ENCODE results near the gene CKS1B.
"Not testable (repeated sequence)": the region's sequence is repeated elsewhere in the genome, so short reads cannot be mapped to it uniquely, and the experiment has no call there.

The CKS1B gene

DNA sequence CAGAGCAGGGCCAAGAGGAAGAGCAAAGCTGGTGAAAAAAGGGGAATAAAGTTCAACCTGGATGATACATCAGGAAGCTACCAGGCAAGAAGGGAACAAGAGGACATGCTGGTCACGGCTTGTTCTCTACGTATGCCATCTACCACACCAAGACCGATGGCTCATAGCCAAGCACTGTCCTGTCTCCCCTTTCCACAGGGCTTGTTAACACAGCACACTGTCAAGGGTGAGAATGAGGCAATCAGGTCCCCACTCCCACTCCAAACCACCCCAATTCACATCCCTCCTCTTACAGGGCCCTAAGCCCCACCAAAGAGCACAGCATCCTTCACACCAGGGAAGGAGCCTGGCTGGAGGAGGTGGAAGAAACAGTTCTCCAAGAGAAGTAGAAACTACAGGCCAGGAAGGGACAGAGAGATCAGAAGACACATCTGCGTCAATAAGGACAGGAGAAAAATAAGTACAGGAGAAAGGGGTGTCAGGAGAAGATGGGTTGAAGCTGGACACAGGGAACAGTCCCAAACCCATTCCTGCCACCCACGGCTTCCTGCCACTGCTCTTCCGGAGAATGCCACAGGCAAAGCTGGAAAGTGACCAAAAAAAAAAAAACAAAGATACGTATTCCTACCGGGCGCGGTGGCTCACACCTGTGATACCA is 3.0 kb upstream of the CKS1B start:
- peak overlapping the region; percentile 94 for H3K4me3 ChIP-seq (ENCODE audit: control insufficient read depth, low read depth, low read length)
- TF ChIP-seq, protein P1, sequence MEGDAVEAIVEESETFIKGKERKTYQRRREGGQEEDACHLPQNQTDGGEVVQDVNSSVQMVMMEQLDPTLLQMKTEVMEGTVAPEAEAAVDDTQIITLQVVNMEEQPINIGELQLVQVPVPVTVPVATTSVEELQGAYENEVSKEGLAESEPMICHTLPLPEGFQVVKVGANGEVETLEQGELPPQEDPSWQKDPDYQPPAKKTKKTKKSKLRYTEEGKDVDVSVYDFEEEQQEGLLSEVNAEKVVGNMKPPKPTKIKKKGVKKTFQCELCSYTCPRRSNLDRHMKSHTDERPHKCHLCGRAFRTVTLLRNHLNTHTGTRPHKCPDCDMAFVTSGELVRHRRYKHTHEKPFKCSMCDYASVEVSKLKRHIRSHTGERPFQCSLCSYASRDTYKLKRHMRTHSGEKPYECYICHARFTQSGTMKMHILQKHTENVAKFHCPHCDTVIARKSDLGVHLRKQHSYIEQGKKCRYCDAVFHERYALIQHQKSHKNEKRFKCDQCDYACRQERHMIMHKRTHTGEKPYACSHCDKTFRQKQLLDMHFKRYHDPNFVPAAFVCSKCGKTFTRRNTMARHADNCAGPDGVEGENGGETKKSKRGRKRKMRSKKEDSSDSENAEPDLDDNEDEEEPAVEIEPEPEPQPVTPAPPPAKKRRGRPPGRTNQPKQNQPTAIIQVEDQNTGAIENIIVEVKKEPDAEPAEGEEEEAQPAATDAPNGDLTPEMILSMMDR (IDR thresholded peaks at IDR 0.05; ENCODE audit: control insufficient read depth, insufficient read depth, low read depth, low read length, missing control alignments) = no peak
- no peak for DNase-seq (ENCODE audit: low read depth)

DNA sequence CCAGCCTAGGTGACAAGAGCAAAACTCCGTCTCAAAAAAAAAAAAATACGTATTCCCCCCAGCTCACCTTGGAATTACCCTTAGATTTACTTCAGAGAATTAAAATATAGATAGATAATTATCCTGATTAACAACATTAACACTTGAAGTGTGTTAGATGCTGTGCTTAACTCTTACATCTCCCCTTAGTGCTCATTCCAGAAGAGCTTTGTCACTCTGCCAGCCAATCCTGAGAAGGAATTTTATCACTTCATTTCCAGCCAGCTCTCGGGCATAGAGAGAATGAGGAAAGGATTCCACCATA is 2.3 kb upstream of the CKS1B start:
- peak overlapping the region; percentile 67 for H3K4me3 ChIP-seq (ENCODE audit: control insufficient read depth, low read depth, low read length)
- no peak for DNase-seq (ENCODE audit: low read depth)
- TF ChIP-seq, protein P1 (IDR thresholded peaks at IDR 0.05; ENCODE audit: control insufficient read depth, insufficient read depth, low read depth, low read length, missing control alignments) = no peak

DNA sequence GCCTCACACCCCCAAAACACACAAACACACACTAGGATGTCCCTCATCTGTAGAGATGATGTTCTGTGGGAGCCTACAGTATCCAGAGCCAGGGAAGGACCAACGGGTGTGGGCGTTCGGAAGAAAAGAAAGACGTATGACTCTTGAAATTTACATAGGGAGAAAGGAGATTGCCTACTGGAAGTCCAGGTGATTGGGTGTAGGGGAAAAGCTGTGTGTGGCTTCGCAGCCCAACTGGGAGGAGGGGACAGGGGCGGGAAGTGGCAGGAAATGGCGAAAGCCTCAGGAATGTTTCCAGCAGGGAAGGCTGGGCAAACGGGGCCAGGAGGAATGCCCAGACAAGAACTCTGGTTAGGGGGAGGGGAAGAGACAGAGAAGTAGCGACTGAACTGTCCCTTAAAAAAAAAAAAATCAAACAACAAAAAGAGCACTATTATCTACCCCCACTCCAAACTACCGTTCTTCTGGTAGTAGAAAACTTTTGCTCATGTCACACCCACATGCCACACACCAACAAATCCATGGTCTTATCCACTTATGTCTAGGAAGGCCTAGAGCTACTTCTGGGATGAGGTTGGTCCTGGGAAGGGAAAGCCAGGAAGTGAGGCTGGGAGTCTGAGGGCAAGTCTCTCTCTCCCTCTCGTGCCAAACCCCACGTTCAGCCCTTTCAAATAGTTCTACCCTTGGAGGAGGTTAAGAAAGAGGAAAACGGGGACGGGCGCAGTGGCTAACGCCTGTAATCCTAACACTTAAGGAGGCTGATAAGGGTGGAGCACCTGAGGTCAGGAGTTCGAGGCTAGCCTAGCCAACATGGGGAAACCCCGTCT is 1.8 kb upstream of the CKS1B start:
- TF ChIP-seq, protein P1 (IDR thresholded peaks at IDR 0.05; ENCODE audit: control insufficient read depth, insufficient read depth, low read depth, low read length, missing control alignments) = no peak
- peak; percentile 87 for DNase-seq (ENCODE audit: low read depth)

DNA sequence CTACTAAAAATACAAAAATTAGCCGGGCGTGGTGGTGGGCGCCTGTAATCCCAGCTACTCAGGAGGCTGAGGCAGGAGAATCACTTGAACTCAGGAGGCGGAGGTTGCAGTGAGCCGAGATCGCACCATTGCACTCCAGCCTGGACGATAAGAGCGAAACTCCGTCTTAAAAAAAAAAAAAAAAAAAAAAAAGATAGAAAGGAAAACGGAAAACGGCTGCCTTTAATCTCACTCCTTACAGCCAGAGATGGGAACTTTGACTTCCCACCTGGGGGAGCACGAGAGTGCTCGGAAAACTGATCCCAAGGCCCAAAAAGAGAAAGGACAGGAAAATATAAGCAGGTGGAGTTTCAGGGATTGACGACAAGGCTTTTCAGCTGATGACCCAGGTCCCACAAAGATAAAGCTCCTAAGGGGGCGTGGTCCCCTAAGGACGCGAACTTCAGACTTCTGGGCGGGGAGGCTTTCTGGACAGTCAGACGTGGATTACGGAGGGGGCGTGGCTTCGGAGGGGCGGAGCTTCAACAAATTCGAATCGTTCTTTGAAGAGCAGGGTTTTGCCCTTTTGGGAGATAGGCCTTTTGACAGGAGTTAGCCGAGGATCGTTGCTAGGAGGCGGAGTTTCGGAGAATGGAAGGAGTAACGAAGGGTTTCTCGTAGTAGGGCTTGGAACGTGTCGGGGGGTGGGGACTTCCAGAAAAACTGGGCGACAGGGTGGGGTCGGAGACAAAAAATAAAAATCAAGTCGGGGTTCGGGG is 958 bp upstream of the CKS1B start:
- H3K4me3 ChIP-seq (ENCODE audit: control insufficient read depth, low read depth, low read length) = peak overlapping the region; percentile 67
- DNase-seq (ENCODE audit: low read depth) = peak; percentile 90
- TF ChIP-seq, protein P1 (IDR thresholded peaks at IDR 0.05; ENCODE audit: control insufficient read depth, insufficient read depth, low read depth, low read length, missing control alignments) = peak; percentile 28

More for the DNA sequence above, 1.8 kb upstream of the CKS1B start:
- H3K4me3 ChIP-seq (ENCODE audit: control insufficient read depth, low read depth, low read length) = peak overlapping the region; percentile 67

DNA sequence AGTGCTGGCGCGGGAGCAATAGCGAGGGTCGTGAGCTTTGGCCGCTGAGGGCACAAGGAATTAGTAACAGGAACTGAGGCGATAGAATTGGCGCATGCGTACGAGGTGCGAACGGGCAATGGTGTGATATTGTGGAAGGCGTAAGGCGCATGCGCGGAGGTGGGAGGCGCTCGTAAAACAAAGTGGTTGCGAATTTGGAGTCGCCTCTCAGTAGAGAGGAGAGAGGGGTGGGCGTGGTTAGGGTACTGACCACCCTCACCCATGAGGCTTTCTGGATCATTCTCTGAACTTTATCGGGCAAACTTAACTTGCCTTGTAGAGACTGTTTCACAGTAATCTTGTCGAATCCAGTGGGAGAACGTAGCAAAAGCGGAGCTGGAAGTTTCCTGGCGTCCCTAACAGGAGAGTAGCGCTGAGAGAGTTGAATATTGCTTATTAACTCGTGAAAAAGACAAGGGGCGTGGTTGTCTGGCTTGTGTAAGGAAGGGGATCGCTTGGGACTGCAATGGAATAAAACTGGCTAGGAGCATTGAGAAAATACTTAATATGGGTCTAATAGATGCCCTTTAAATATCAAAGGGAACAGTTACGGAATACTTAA is 427 bp downstream of the CKS1B start:
- no peak for DNase-seq (ENCODE audit: low read depth)
- H3K4me3 ChIP-seq (ENCODE audit: control insufficient read depth, low read depth, low read length) = peak overlapping the region; percentile 71
- TF ChIP-seq, protein P1 (IDR thresholded peaks at IDR 0.05; ENCODE audit: control insufficient read depth, insufficient read depth, low read depth, low read length, missing control alignments) = no peak

DNA sequence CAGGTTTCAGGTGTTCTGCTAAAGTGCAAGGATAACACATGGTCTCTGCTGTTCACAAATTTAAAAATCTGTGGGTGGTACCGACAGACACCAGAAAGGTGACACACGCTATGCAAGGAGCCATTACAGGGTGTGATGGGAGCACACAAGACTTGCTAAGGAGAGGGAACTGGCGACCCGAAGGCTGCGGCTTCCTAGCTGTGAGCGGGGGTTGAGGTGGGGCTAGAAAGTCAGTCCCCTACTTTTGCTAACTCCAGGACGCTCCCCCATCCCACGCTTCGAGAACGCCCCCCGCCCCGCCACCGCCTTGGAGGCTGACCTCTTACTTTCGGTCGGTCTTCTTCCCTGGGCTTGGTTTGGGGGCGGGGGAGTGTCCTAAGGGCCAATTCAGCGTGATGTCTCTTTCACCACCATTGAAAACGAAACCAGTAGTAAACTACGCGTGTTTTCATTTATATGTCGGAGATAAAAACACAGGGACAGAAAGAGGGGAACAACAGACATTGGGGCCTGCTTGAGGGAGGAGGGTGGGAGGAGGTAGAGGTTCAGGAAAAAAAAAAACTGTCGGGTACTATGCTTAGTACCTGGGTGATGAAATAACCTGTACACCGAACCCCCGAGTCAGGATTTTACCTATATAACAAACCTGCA is 1.1 kb downstream of the CKS1B start:
- TF ChIP-seq, protein P1 (IDR thresholded peaks at IDR 0.05; ENCODE audit: control insufficient read depth, insufficient read depth, low read depth, low read length, missing control alignments) = no peak
- no peak for DNase-seq (ENCODE audit: low read depth)

DNA sequence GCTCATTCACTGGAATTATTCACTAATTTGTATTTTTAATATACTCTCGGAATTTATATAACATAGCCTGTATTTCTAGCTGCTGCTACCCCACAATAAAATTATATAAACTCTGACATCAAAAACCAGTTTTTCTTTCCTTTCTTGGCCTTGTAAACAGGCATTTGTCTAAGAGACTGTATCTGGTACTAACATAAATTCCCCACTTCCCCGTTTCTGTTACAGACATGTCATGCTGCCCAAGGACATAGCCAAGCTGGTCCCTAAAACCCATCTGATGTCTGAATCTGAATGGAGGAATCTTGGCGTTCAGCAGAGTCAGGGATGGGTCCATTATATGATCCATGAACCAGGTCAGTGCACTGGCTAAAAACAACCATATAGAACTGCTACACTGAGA is 3.3 kb downstream of the CKS1B start:
- not testable (repeated sequence) for H3K4me3 ChIP-seq (ENCODE audit: control insufficient read depth, low read depth, low read length); DNase-seq (ENCODE audit: low read depth)

More for the DNA sequence above, 1.1 kb downstream of the CKS1B start:
- H3K4me3 ChIP-seq (ENCODE audit: control insufficient read depth, low read depth, low read length) = peak overlapping the region; percentile 71
